Testis (tissue), 3 donors: ENCODE results near the gene ARID1A. TPM values are rescaled to one million over a fixed set of nuclear protein-coding genes. Genes with fewer than 3 reads are reported as not detected.

Source experiments
- DNase-seq: peaks from one replicate; pipeline ENCODE4 v3.0.0-alpha.2; 2019
- H3K27ac ChIP-seq, 2 donors: fragments of 200-600 bp; sonication (generic); one replicate each; pipeline ENCODE4 v1.5.1; 2019
- H3K27me3 ChIP-seq: fragments of 200-600 bp; sonication (generic); one replicate; pipeline ENCODE4 v1.5.1; 2019
- H3K36me3 ChIP-seq: fragments of 200-600 bp; sonication (generic); one replicate; pipeline ENCODE4 v1.5.1; 2017; ENCODE audit warnings: low read depth; ENCODE audit errors: missing control alignments
- H3K4me1 ChIP-seq: fragments of 200-600 bp; sonication (generic); one replicate; pipeline ENCODE4 v1.5.1; 2019
- H3K4me3 ChIP-seq, 2 donors: fragments of 200-600 bp; sonication (generic); one replicate each; pipeline ENCODE4 v1.5.1; 2017 to 2019
- H3K9me3 ChIP-seq: fragments of 200-600 bp; sonication (generic); one replicate; pipeline ENCODE4 v1.5.1; 2017
- CTCF ChIP-seq, 3 experiments: fragments of 450-650 bp in 2 of 3; fragments of 200-600 bp in 1 of 3; sonication (generic) in 1 of 3; IDR thresholded peaks; one replicate each; pipeline ENCODE4 v1.5.1; 2016 to 2019; ENCODE audit warnings: antibody characterized with exemption in 3 of 3, mild to moderate bottlenecking in 2 of 3, moderate library complexity in 1 of 3
- POLR2A ChIP-seq: fragments of 450-650 bp; IDR thresholded peaks from one replicate; pipeline ENCODE4 v1.6.1; 2017; ENCODE audit warnings: antibody characterized with exemption, mild to moderate bottlenecking, moderate library complexity
- WGBS, 2 donors: methylation state at CpG; one replicate each; pipeline ENCODE4 v1.1.5; 2018; 5-methylcytosine and 5-hydroxymethylcytosine counted together
- intact Hi-C: fragments of 100-400 bp; cut with DNase I; formaldehyde crosslinking; loops from one replicate; pipeline ENCODE4 v1.15.1; 2023; ENCODE audit warnings: low total_unique reads
- polyA plus RNA-seq: library from polyadenylated mRNA; stranded (reverse); fragments of 350-450 nt; fragmentation: Illumina TruSeq; extraction: RNeasy Lipid Tissue Mini Kit (QIAGEN cat#74804); gene quantifications from one replicate; pipeline ENCODE4 v1.2.3, GENCODE V29; 2014; ENCODE audit warnings: low read depth, low replicate concordance; ENCODE audit not compliant: insufficient read depth
- total RNA-seq, 2 donors: library from RNA; depleted of rRNA; stranded (reverse); fragments of >200 nt; gene quantifications; one replicate each; pipeline ENCODE4 v1.2.3, GENCODE V29; 2016

The ARID1A gene
- total and polyA plus RNA-seq, 3 donors from 2014 or later = 53.7 to 119 (median 106) TPM

- Histone ChIP-seq H3K27ac (no peak overlapping the region), H3K9me3 (no peaks in the 10 kb centered on the region), H3K36me3 (no peaks in the 10 kb centered on the region), H3K4me1 (peaks cover 5% of the 10 kb centered on the region), H3K4me3 (no peak overlapping the region), H3K27me3 (no peaks in the 10 kb centered on the region)
- intact Hi-C loops = no loop called here
- DNase-seq = no peak
- WGBS, 2 donors = 82 to 83% methylated on average over 4 of the region's 4 CpGs
- TF ChIP-seq CTCF (IDR thresholded peaks at IDR 0.05) = no peak
- no peak for TF ChIP-seq POLR2A
Observed at GRCh38 chr1:26820784-26821269, 125.0 kb downstream of the ARID1A start.

GRCh38 chr1:26822737-26823395, 127.1 kb downstream of the ARID1A start:
- H3K27ac ChIP-seq = no peak overlapping the region
- H3K36me3 ChIP-seq = no peaks in the 10 kb centered on the region
- intact Hi-C loops = no loop called here
- 96 to 98% methylated on average over 4 of the region's 4 CpGs for WGBS, 2 donors
- H3K4me3 ChIP-seq = no peak overlapping the region
- DNase-seq = no peak
- no peaks in the 10 kb centered on the region for H3K27me3 ChIP-seq
- peaks cover 11% of the 10 kb centered on the region for H3K4me1 ChIP-seq
- H3K9me3 ChIP-seq = no peaks in the 10 kb centered on the region
- no peak for TF ChIP-seq CTCF (IDR thresholded peaks at IDR 0.05)
- TF ChIP-seq POLR2A = no peak

- intact Hi-C loops = no loop called here
- no peak for DNase-seq
- WGBS, 2 donors = 84 to 86% methylated on average over 3 of the region's 3 CpGs
- Histone ChIP-seq H3K27ac (no peak overlapping the region), H3K36me3 (no peaks in the 10 kb centered on the region), H3K27me3 (no peaks in the 10 kb centered on the region), H3K4me1 (peaks cover 16% of the 10 kb centered on the region), H3K4me3 (no peak overlapping the region), H3K9me3 (no peaks in the 10 kb centered on the region)
- TF ChIP-seq CTCF (IDR thresholded peaks at IDR 0.05) = no peak
- no peak for TF ChIP-seq POLR2A
Observed at GRCh38 chr1:26824731-26825130, 128.9 kb downstream of the ARID1A start.

GRCh38 chr1:26826261-26827105, 130.7 kb downstream of the ARID1A start, which contains the start of gene ZDHHC18:
Gene ZDHHC18, plus strand, starts transcription at chr1:26826688. Its CDS starts 117 bp downstream, at chr1:26826805.
- 1 to 2% methylated on average over 13 to 72 of the region's 107 CpGs for WGBS, 2 donors
- intact Hi-C loops = no loop called here
- peak; percentile 57 for DNase-seq
- no peak for TF ChIP-seq POLR2A
- peak; percentile 40 to 77 (median 42) for TF ChIP-seq CTCF (IDR thresholded peaks at IDR 0.05)
- peak within 1 kb of the TSS; percentile 71 to 75 for H3K4me3 ChIP-seq
- H3K9me3 ChIP-seq = no peaks in the 10 kb centered on the region
- H3K27me3 ChIP-seq = no peaks in the 10 kb centered on the region
- peaks cover 16% of the 10 kb centered on the region for H3K4me1 ChIP-seq
- H3K36me3 ChIP-seq = no peaks in the 10 kb centered on the region
- H3K27ac ChIP-seq = peak within 1 kb of the TSS; percentile 39 to 75
